ENCODE data around the gene PRR12.
"Not testable (repeated sequence)": the region's sequence is repeated elsewhere in the genome, so short reads cannot be mapped to it uniquely, and the experiment has no call there.

DNA sequence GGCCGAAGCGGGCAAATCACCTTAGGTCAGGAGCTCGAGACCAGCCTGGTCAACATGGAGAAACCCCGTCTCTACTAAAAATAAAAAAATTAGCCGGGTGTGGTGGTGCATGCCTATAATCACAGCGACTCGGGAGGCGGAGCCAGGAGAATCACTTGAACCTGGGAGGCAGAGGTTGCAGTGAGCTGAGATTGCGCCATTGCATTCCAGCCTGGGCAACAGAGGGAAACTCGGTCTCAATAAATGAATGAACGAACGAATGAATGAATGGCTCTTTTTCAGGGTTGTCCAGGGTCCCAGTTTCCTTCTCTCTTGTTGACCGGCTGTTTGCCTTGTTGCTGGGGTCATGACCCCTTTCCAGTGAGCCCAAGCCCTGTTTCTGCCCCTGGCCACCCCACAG, 26.9 kb downstream of the PRR12 start:
- TF ChIP-seq EZH2 (IDR thresholded peaks at IDR 0.05; ENCODE audit: low read length), result not testable (repeated sequence)
- TF ChIP-seq, protein P1, sequence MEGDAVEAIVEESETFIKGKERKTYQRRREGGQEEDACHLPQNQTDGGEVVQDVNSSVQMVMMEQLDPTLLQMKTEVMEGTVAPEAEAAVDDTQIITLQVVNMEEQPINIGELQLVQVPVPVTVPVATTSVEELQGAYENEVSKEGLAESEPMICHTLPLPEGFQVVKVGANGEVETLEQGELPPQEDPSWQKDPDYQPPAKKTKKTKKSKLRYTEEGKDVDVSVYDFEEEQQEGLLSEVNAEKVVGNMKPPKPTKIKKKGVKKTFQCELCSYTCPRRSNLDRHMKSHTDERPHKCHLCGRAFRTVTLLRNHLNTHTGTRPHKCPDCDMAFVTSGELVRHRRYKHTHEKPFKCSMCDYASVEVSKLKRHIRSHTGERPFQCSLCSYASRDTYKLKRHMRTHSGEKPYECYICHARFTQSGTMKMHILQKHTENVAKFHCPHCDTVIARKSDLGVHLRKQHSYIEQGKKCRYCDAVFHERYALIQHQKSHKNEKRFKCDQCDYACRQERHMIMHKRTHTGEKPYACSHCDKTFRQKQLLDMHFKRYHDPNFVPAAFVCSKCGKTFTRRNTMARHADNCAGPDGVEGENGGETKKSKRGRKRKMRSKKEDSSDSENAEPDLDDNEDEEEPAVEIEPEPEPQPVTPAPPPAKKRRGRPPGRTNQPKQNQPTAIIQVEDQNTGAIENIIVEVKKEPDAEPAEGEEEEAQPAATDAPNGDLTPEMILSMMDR (optimal IDR thresholded peaks at IDR 0.05 in 1 of 3, IDR thresholded peaks at IDR 0.05 in 1 of 3, conservative IDR thresholded peaks at IDR 0.05 in 1 of 3; ENCODE audit: extremely low read depth in 1 of 3, insufficient read depth in 2 of 3, low read length in 3 of 3), result not testable (repeated sequence)

Measured in keratinocyte (primary cell).